CD4-positive, alpha-beta T cell treated with Interferon alpha-2 for 1 hour (primary cell): ENCODE data around the gene TTC21A.
A peak's percentile ranks its signal among the peaks of the same experiment; 100 is the strongest.

Source experiments
- DNase-seq, 2 donors: peaks; one replicate each; pipeline ENCODE4 v3.0.0-alpha.2; 2020 to 2022

The TTC21A gene

GRCh38 chr3:39138804-39139415, 31.4 kb downstream of the TTC21A start:
- DNase-seq, result peak in 1 of 2 donors; percentile 32

GRCh38 chr3:39139442-39139841, 32.0 kb downstream of the TTC21A start:
- DNase-seq, result peak in 1 of 2 donors; percentile 24

GRCh38 chr3:39140341-39140971, 33.0 kb downstream of the TTC21A start:
- DNase-seq, result peak in 1 of 2 donors; percentile 21

GRCh38 chr3:39141171-39141995, 33.9 kb downstream of the TTC21A start:
- DNase-seq, result peak in 1 of 2 donors; percentile 54

GRCh38 chr3:39142067-39142466, 34.6 kb downstream of the TTC21A start:
- DNase-seq, result no peak

GRCh38 chr3:39143051-39143885, 35.8 kb downstream of the TTC21A start:
- DNase-seq, result no peak

GRCh38 chr3:39144095-39144747, 36.7 kb downstream of the TTC21A start:
- no peak for DNase-seq

- no peak for DNase-seq
Measured at GRCh38 chr3:39144748-39145380, 37.4 kb downstream of the TTC21A start.

- peak; percentile 57 to 77 for DNase-seq
Measured at GRCh38 chr3:39146083-39146501, 38.6 kb downstream of the TTC21A start.

GRCh38 chr3:39146611-39147591, 39.4 kb downstream of the TTC21A start:
- peak; percentile 69 to 79 for DNase-seq

- peak; percentile 44 to 62 for DNase-seq
Measured at GRCh38 chr3:39147711-39148434, 40.4 kb downstream of the TTC21A start.

- DNase-seq, result no peak
Measured at GRCh38 chr3:39148435-39149058, 41.1 kb downstream of the TTC21A start.

- peak in 1 of 2 donors; percentile 32 for DNase-seq
Measured at GRCh38 chr3:39149059-39149455, 41.6 kb downstream of the TTC21A start.

- DNase-seq, result peak in 1 of 2 donors; percentile 22
Measured at GRCh38 chr3:39149498-39150147, 42.1 kb downstream of the TTC21A start.

GRCh38 chr3:39150148-39150802, 42.8 kb downstream of the TTC21A start:
- peak in 1 of 2 donors; percentile 32 for DNase-seq

- DNase-seq, result peak; percentile 56 to 63
Measured at GRCh38 chr3:39150803-39151631, 43.5 kb downstream of the TTC21A start.

- no peak for DNase-seq
Measured at GRCh38 chr3:39153977-39154279, 46.4 kb downstream of the TTC21A start.
